Erythroblast (primary cell): Measurements from ENCODE around the gene SLC22A23.

Experiments used
- GATA1 ChIP-seq: IDR thresholded peaks from 2 replicates; pipeline ENCODE4 v1.6.1; 2011; ENCODE audit warnings: low read depth, mild to moderate bottlenecking, control low read depth, low read length, moderate library complexity
- POLR2A ChIP-seq: IDR thresholded peaks from 2 replicates; pipeline ENCODE4 v1.6.1; 2011; ENCODE audit warnings: mild to moderate bottlenecking, low read length

- TF ChIP-seq POLR2A: no peak
- TF ChIP-seq GATA1: no peak
Measured at GRCh38 chr6:3443221-3443515, 13.7 kb downstream of the SLC22A23 start.
